ENCODE measurements around the gene NXN. TPM values are rescaled to one million over a fixed set of nuclear protein-coding genes. Genes with fewer than 3 reads are reported as not detected.

NXN gene
- total RNA-seq, 4 donors from 2014 or later = 6.6 to 28.4 (median 14.7) TPM

- Histone ChIP-seq H3K4me1 (peaks cover 0 to 35% (median 0%) of the 10 kb centered on the region in 4 donors), H3K27ac (no peak overlapping the region), H3K27me3 (no peaks in the 10 kb centered on the region)
Observed at GRCh38 chr17:852349-852748, 127.2 kb downstream of the NXN start.

GRCh38 chr17:851924-852323 lies 127.7 kb downstream of the NXN start:
- Histone ChIP-seq H3K4me3 (no peak overlapping the region), H3K9me3 (no peaks in the 10 kb centered on the region), H3K36me3 (no peaks in the 10 kb centered on the region), H3K4me1 (peaks cover 0 to 31% (median 0%) of the 10 kb centered on the region in 4 donors), H3K27ac (no peak overlapping the region), H3K27me3 (no peaks in the 10 kb centered on the region)
- 76 to 78% methylated on average over 13 of the region's 13 CpGs for WGBS, 2 donors
- TF ChIP-seq POLR2A (IDR thresholded peaks at IDR 0.05) (no peak), CTCF (IDR thresholded peaks at IDR 0.05) (no peak), EP300 (IDR thresholded peaks at IDR 0.05) (no peak)
- no peak for DNase-seq (ENCODE audit: low spot score in 2 of 2)

More at GRCh38 chr17:852349-852748, 127.2 kb downstream of the NXN start:
- H3K4me3 ChIP-seq = no peak overlapping the region
- no peaks in the 10 kb centered on the region for H3K9me3 ChIP-seq
- TF ChIP-seq POLR2A (IDR thresholded peaks at IDR 0.05) (no peak), EP300 (IDR thresholded peaks at IDR 0.05) (no peak), CTCF (IDR thresholded peaks at IDR 0.05) (no peak)
- 86% methylated on average over 10 of the region's 10 CpGs for WGBS, 2 donors
- no peak for DNase-seq (ENCODE audit: low spot score in 2 of 2)
- no peaks in the 10 kb centered on the region for H3K36me3 ChIP-seq

- Histone ChIP-seq H3K36me3 (no peaks in the 10 kb centered on the region), H3K27me3 (peaks cover 0 to 5% of the 10 kb centered on the region in 2 donors), H3K4me1 (peaks cover 0 to 24% (median 0%) of the 10 kb centered on the region in 4 donors), H3K4me3 (no peak overlapping the region), H3K27ac (peak overlapping the region in 1 of 4 donors; percentile 39), H3K9me3 (no peaks in the 10 kb centered on the region)
- 62 to 65% methylated on average over 30 of the region's 30 CpGs for WGBS, 2 donors
- TF ChIP-seq EP300 (IDR thresholded peaks at IDR 0.05) (no peak), CTCF (IDR thresholded peaks at IDR 0.05) (no peak), POLR2A (IDR thresholded peaks at IDR 0.05) (no peak)
- no peak for DNase-seq (ENCODE audit: low spot score in 2 of 2)
Observed at GRCh38 chr17:850851-851763, 128.5 kb downstream of the NXN start.

- Histone ChIP-seq H3K4me3 (no peak overlapping the region), H3K27ac (no peak overlapping the region), H3K9me3 (no peaks in the 10 kb centered on the region), H3K4me1 (peaks cover 0 to 15% (median 0%) of the 10 kb centered on the region in 4 donors), H3K36me3 (no peaks in the 10 kb centered on the region), H3K27me3 (peaks cover 0 to 5% of the 10 kb centered on the region in 2 donors)
- no peak for TF ChIP-seq CTCF (IDR thresholded peaks at IDR 0.05)
- no peak for TF ChIP-seq EP300 (IDR thresholded peaks at IDR 0.05)
- no peak for TF ChIP-seq POLR2A (IDR thresholded peaks at IDR 0.05)
- WGBS, 2 donors = 87% methylated on average over 20 to 24 of the region's 25 CpGs
- no peak for DNase-seq (ENCODE audit: low spot score in 2 of 2)
Observed at GRCh38 chr17:850086-850850, 129.3 kb downstream of the NXN start.

Measured in tibial nerve (tissue), 4 donors.